GM06990 (cell line): ENCODE measurements around the gene MEOX1.

Experiments used
- DNase-seq: peaks from one replicate; pipeline ENCODE4 v3.0.0-alpha.2; 2011; ENCODE audit not compliant: insufficient read length; ENCODE audit errors: extremely low read depth
- H3K27me3 ChIP-seq: replicated peaks from 2 replicates; pipeline ENCODE4 v1.6.0; 2011; ENCODE audit warnings: low read length; ENCODE audit not compliant: control insufficient read depth, insufficient read depth
- H3K36me3 ChIP-seq: 2 replicates; pipeline ENCODE4 v1.5.1; 2011; ENCODE audit warnings: low read length; ENCODE audit not compliant: control insufficient read depth, insufficient read depth
- H3K4me3 ChIP-seq: replicated peaks from 2 replicates; pipeline ENCODE4 v1.5.1; 2011; ENCODE audit warnings: low read depth, mild to moderate bottlenecking, control low read depth, low read length
- CTCF ChIP-seq: IDR thresholded peaks from 2 replicates; pipeline ENCODE4 v1.5.1; 2011; ENCODE audit warnings: low read length, control low read depth, mild to moderate bottlenecking, inconsistent platforms; ENCODE audit not compliant: insufficient read depth, poor library complexity, severe bottlenecking

Gene MEOX1

GRCh38 chr17:43631429-43631828 lies 30.3 kb downstream of the MEOX1 start:
- peaks cover 3% of the 10 kb centered on the region; the same call in 1 of the 2 replicates for H3K27me3 ChIP-seq
- no peak for DNase-seq
- no peaks in the 10 kb centered on the region for H3K36me3 ChIP-seq
- H3K4me3 ChIP-seq = no peak overlapping the region
- no peak for TF ChIP-seq CTCF

GRCh38 chr17:43628089-43628650 lies 33.6 kb downstream of the MEOX1 start:
- no peak for TF ChIP-seq CTCF
- Histone ChIP-seq H3K36me3 (no peaks in the 10 kb centered on the region), H3K27me3 (peaks cover 3% of the 10 kb centered on the region; the same call in 1 of the 2 replicates), H3K4me3 (no peak overlapping the region)
- no peak for DNase-seq

- Histone ChIP-seq H3K4me3 (no peak overlapping the region), H3K27me3 (peaks cover 3% of the 10 kb centered on the region; the same call in 1 of the 2 replicates), H3K36me3 (no peaks in the 10 kb centered on the region)
- TF ChIP-seq CTCF = no peak
- no peak for DNase-seq
Measured at GRCh38 chr17:43627653-43628052, 34.1 kb downstream of the MEOX1 start.

GRCh38 chr17:43626023-43626422 lies 35.7 kb downstream of the MEOX1 start:
- H3K36me3 ChIP-seq = no peaks in the 10 kb centered on the region
- DNase-seq = no peak
- no peak for TF ChIP-seq CTCF
- H3K4me3 ChIP-seq = no peak overlapping the region
- H3K27me3 ChIP-seq = no peaks in the 10 kb centered on the region; the same call in 1 of the 2 replicates

- TF ChIP-seq CTCF = no peak
- H3K36me3 ChIP-seq = no peaks in the 10 kb centered on the region
- no peaks in the 10 kb centered on the region; the same call in 1 of the 2 replicates for H3K27me3 ChIP-seq
- no peak for DNase-seq
- no peak overlapping the region for H3K4me3 ChIP-seq
Measured at GRCh38 chr17:43625606-43626005, 36.1 kb downstream of the MEOX1 start.

- Histone ChIP-seq H3K27me3 (no peaks in the 10 kb centered on the region), H3K4me3 (no peak overlapping the region), H3K36me3 (no peaks in the 10 kb centered on the region)
- no peak for TF ChIP-seq CTCF
- DNase-seq = no peak
Measured at GRCh38 chr17:43620581-43620980, 41.1 kb downstream of the MEOX1 start.
